Liver (tissue), 9 donors: ENCODE measurements around the gene PC. TPM values are rescaled to one million over a fixed set of nuclear protein-coding genes. Genes with fewer than 3 reads are reported as not detected.

Source experiments
- DNase-seq: peaks from one replicate; pipeline ENCODE4 v3.0.0-alpha.2; 2017; ENCODE audit warnings: low spot score
- H3K27ac ChIP-seq, 2 donors: one replicate each; pipeline ENCODE4 v1.7.0; 2013; ENCODE audit warnings: inconsistent platforms in 2 of 2, low read length in 2 of 2, control low read depth in 1 of 2, low read depth in 1 of 2, mild to moderate bottlenecking in 1 of 2
- H3K27me3 ChIP-seq, 4 donors: one replicate each; pipeline versions ENCODE4 v1.6.1 to v1.7.0; 2013; ENCODE audit warnings: low read length in 3 of 4, inconsistent platforms in 1 of 4, mild to moderate bottlenecking in 1 of 4, moderate library complexity in 1 of 4; ENCODE audit not compliant: control insufficient read depth in 4 of 4, insufficient read depth in 4 of 4
- H3K36me3 ChIP-seq, 4 donors: one replicate each; pipeline versions ENCODE4 v1.6.1 to v1.7.0; 2013; ENCODE audit warnings: low read length in 3 of 4, mild to moderate bottlenecking in 3 of 4, low read depth in 1 of 4, moderate library complexity in 1 of 4; ENCODE audit not compliant: control insufficient read depth in 4 of 4, insufficient read depth in 3 of 4
- H3K4me1 ChIP-seq, 4 donors: one replicate each; pipeline versions ENCODE4 v1.6.1 to v1.7.0; 2013; ENCODE audit warnings: low read length in 3 of 4, mild to moderate bottlenecking in 3 of 4, moderate library complexity in 1 of 4; ENCODE audit not compliant: control insufficient read depth in 4 of 4, insufficient read depth in 4 of 4
- H3K4me3 ChIP-seq, 3 donors: one replicate each; pipeline versions ENCODE4 v1.6.1 to v1.7.0; 2013; ENCODE audit warnings: low read length in 3 of 3, control low read depth in 1 of 3, low read depth in 1 of 3, mild to moderate bottlenecking in 1 of 3
- H3K9ac ChIP-seq, 2 donors: one replicate each; pipeline ENCODE4 v1.7.0; 2013; ENCODE audit warnings: low read length in 2 of 2, mild to moderate bottlenecking in 2 of 2, moderate library complexity in 2 of 2, control low read depth in 1 of 2, low read depth in 1 of 2
- H3K9me3 ChIP-seq, 4 donors: one replicate each; pipeline versions ENCODE4 v1.6.1 to v1.7.0; 2013; ENCODE audit warnings: low read length in 3 of 4; ENCODE audit not compliant: control insufficient read depth in 4 of 4
- EGR1 ChIP-seq, 2 donors: IDR thresholded peaks; 2 replicates each; pipeline ENCODE4 v1.6.1; 2016 to 2018; ENCODE audit warnings: antibody characterized with exemption in 2 of 2, low read depth in 2 of 2
- FOXA1 ChIP-seq: IDR thresholded peaks from 2 replicates; pipeline ENCODE4 v1.6.1; 2016; ENCODE audit warnings: antibody characterized with exemption
- FOXA2 ChIP-seq: IDR thresholded peaks from 2 replicates; pipeline ENCODE4 v1.6.1; 2016; ENCODE audit warnings: antibody characterized with exemption
- GABPA ChIP-seq, 2 donors: IDR thresholded peaks in 1 of 2; conservative IDR thresholded peaks in 1 of 2; 2 replicates each; pipeline ENCODE4 v1.6.1; 2016; ENCODE audit warnings: antibody characterized with exemption in 2 of 2, mild to moderate bottlenecking in 1 of 2, moderate library complexity in 1 of 2
- HNF4A ChIP-seq, 2 donors: conservative IDR thresholded peaks; 2 replicates each; pipeline ENCODE4 v1.6.1; 2016; ENCODE audit warnings: antibody characterized with exemption in 2 of 2, mild to moderate bottlenecking in 2 of 2
- HNF4G ChIP-seq: IDR thresholded peaks from 2 replicates; pipeline ENCODE4 v1.6.1; 2016; ENCODE audit warnings: antibody characterized with exemption
- JUND ChIP-seq, 2 donors: IDR thresholded peaks; 2 replicates each; pipeline ENCODE4 v1.6.1; 2016; ENCODE audit warnings: antibody characterized with exemption in 2 of 2
- NR2F2 ChIP-seq: IDR thresholded peaks from 2 replicates; pipeline ENCODE4 v1.6.1; 2016; ENCODE audit warnings: antibody characterized with exemption
- RAD21 ChIP-seq, 2 donors: IDR thresholded peaks; 2 replicates each; pipeline ENCODE4 v1.6.1; 2016; ENCODE audit warnings: antibody characterized with exemption in 2 of 2, mild to moderate bottlenecking in 2 of 2
- RXRA ChIP-seq, 2 donors: IDR thresholded peaks; 2 replicates each; pipeline ENCODE4 v1.6.1; 2017 to 2018; ENCODE audit warnings: antibody characterized with exemption in 2 of 2, mild to moderate bottlenecking in 1 of 2
- SP1 ChIP-seq: IDR thresholded peaks from 2 replicates; pipeline ENCODE4 v1.6.1; 2018; ENCODE audit warnings: antibody characterized with exemption, mild to moderate bottlenecking
- TAF1 ChIP-seq: conservative IDR thresholded peaks from 2 replicates; pipeline ENCODE4 v1.6.1; 2016; ENCODE audit warnings: antibody characterized with exemption, mild to moderate bottlenecking
- YY1 ChIP-seq: IDR thresholded peaks from 2 replicates; pipeline ENCODE4 v1.6.1; 2016; ENCODE audit warnings: antibody characterized with exemption, mild to moderate bottlenecking
- WGBS: extraction: QIAGEN DNeasy Blood & Tissue Kit; methylation state at CpG from one replicate; pipeline ENCODE4 v1.1.7; 2013; 5-methylcytosine and 5-hydroxymethylcytosine counted together
- polyA plus RNA-seq, 2 donors: library from polyadenylated mRNA; stranded (reverse) in 1 of 2; unstranded in 1 of 2; fragments of 200-250 nt in 1 of 2; fragments of >200 nt in 1 of 2; fragmentation: Nextera tagmentation in 1 of 2; extraction: Ambion mirVana in 1 of 2; gene quantifications; one replicate each; pipeline versions ENCODE4 v1.2.1 to v1.2.3, GENCODE V29; 2013 to 2015
- total RNA-seq, 2 donors: library from RNA; depleted of rRNA; stranded (reverse); fragments of >200 nt; gene quantifications; one replicate each; pipeline ENCODE4 v1.2.3, GENCODE V29; 2014
- TF ChIP-seq, protein P1 (sequence below): IDR thresholded peaks from 2 replicates; pipeline ENCODE4 v1.6.1; 2016; ENCODE audit warnings: antibody characterized with exemption
- TF ChIP-seq, protein P2 (sequence below): IDR thresholded peaks from 2 replicates; pipeline ENCODE4 v1.6.1; 2016; ENCODE audit warnings: antibody characterized with exemption, mild to moderate bottlenecking
- TF ChIP-seq, protein P3 (sequence below): fragments of 150-350 bp; IDR thresholded peaks from 2 replicates; pipeline ENCODE4 v1.5.1; 2017; ENCODE audit warnings: improper control_type of control experiment, low read depth, low read length; ENCODE audit not compliant: missing input control
- TF ChIP-seq, protein P4 (sequence below): IDR thresholded peaks from 2 replicates; pipeline ENCODE4 v1.6.1; 2016; ENCODE audit warnings: antibody characterized with exemption
- TF ChIP-seq, protein P5 (sequence below): IDR thresholded peaks from 2 replicates; pipeline ENCODE4 v1.6.1; 2016; ENCODE audit warnings: antibody characterized with exemption
- donor health status: healthy.
- donor health status: healthy.
- donor health status: healthy.
- donor health status: healthy.
- donor health status: healthy.

Gene PC
- total and polyA plus RNA-seq, 4 donors = 144 to 583 (median 296) TPM

DNA sequence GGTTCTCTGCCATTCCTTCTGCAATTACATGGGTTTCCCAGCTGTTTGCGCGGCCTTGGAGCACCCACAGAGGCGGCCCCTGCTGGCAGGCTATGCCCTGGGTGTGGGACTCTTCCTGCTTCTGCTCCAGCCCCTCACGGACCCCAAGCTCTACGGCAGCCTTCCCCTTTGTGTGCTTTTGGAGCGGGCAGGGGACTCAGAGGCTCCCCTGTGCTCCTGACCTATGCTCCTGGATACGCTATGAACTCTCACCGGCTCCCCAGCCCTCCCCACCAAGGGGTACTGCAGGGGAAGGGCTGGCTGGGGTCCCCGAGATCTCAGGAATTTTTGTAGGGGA, 112.3 kb downstream of the PC start:
- Histone ChIP-seq H3K4me1 (peaks cover 5 to 29% (median 23%) of the 10 kb centered on the region in 4 donors), H3K27ac (no peak overlapping the region), H3K9ac (no peak overlapping the region), H3K36me3 (peaks cover 6 to 42% (median 16%) of the 10 kb centered on the region in 4 donors), H3K4me3 (no peak overlapping the region), H3K27me3 (no peaks in the 10 kb centered on the region), H3K9me3 (no peaks in the 10 kb centered on the region)
- DNase-seq = no peak
- no peak for TF ChIP-seq HNF4G
- no peak for TF ChIP-seq NR2F2
- no peak for TF ChIP-seq TAF1
- no peak for TF ChIP-seq JUND (IDR thresholded peaks at IDR 0.05)
- no peak for TF ChIP-seq RAD21 (IDR thresholded peaks at IDR 0.05)
- no peak for TF ChIP-seq GABPA (IDR thresholded peaks at IDR 0.05 in 1 of 2, conservative IDR thresholded peaks at IDR 0.05 in 1 of 2)
- TF ChIP-seq SP1 = no peak
- TF ChIP-seq, protein P1, sequence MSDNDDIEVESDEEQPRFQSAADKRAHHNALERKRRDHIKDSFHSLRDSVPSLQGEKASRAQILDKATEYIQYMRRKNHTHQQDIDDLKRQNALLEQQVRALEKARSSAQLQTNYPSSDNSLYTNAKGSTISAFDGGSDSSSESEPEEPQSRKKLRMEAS = no peak
- no peak for TF ChIP-seq EGR1 (IDR thresholded peaks at IDR 0.05; ENCODE audit: low read depth in 2 of 2)
- TF ChIP-seq, protein P2, sequence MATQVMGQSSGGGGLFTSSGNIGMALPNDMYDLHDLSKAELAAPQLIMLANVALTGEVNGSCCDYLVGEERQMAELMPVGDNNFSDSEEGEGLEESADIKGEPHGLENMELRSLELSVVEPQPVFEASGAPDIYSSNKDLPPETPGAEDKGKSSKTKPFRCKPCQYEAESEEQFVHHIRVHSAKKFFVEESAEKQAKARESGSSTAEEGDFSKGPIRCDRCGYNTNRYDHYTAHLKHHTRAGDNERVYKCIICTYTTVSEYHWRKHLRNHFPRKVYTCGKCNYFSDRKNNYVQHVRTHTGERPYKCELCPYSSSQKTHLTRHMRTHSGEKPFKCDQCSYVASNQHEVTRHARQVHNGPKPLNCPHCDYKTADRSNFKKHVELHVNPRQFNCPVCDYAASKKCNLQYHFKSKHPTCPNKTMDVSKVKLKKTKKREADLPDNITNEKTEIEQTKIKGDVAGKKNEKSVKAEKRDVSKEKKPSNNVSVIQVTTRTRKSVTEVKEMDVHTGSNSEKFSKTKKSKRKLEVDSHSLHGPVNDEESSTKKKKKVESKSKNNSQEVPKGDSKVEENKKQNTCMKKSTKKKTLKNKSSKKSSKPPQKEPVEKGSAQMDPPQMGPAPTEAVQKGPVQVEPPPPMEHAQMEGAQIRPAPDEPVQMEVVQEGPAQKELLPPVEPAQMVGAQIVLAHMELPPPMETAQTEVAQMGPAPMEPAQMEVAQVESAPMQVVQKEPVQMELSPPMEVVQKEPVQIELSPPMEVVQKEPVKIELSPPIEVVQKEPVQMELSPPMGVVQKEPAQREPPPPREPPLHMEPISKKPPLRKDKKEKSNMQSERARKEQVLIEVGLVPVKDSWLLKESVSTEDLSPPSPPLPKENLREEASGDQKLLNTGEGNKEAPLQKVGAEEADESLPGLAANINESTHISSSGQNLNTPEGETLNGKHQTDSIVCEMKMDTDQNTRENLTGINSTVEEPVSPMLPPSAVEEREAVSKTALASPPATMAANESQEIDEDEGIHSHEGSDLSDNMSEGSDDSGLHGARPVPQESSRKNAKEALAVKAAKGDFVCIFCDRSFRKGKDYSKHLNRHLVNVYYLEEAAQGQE = no peak
- TF ChIP-seq, protein P3, sequence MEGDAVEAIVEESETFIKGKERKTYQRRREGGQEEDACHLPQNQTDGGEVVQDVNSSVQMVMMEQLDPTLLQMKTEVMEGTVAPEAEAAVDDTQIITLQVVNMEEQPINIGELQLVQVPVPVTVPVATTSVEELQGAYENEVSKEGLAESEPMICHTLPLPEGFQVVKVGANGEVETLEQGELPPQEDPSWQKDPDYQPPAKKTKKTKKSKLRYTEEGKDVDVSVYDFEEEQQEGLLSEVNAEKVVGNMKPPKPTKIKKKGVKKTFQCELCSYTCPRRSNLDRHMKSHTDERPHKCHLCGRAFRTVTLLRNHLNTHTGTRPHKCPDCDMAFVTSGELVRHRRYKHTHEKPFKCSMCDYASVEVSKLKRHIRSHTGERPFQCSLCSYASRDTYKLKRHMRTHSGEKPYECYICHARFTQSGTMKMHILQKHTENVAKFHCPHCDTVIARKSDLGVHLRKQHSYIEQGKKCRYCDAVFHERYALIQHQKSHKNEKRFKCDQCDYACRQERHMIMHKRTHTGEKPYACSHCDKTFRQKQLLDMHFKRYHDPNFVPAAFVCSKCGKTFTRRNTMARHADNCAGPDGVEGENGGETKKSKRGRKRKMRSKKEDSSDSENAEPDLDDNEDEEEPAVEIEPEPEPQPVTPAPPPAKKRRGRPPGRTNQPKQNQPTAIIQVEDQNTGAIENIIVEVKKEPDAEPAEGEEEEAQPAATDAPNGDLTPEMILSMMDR = no peak
- TF ChIP-seq, protein P4, sequence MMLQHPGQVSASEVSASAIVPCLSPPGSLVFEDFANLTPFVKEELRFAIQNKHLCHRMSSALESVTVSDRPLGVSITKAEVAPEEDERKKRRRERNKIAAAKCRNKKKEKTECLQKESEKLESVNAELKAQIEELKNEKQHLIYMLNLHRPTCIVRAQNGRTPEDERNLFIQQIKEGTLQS = no peak
- no peak for TF ChIP-seq RXRA (IDR thresholded peaks at IDR 0.05)
- no peak for TF ChIP-seq HNF4A (conservative IDR thresholded peaks at IDR 0.05)
- TF ChIP-seq FOXA2 = no peak
- TF ChIP-seq, protein P5, sequence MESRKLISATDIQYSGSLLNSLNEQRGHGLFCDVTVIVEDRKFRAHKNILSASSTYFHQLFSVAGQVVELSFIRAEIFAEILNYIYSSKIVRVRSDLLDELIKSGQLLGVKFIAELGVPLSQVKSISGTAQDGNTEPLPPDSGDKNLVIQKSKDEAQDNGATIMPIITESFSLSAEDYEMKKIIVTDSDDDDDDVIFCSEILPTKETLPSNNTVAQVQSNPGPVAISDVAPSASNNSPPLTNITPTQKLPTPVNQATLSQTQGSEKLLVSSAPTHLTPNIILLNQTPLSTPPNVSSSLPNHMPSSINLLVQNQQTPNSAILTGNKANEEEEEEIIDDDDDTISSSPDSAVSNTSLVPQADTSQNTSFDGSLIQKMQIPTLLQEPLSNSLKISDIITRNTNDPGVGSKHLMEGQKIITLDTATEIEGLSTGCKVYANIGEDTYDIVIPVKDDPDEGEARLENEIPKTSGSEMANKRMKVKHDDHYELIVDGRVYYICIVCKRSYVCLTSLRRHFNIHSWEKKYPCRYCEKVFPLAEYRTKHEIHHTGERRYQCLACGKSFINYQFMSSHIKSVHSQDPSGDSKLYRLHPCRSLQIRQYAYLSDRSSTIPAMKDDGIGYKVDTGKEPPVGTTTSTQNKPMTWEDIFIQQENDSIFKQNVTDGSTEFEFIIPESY = no peak
- no peak for TF ChIP-seq FOXA1
- TF ChIP-seq YY1 = no peak
- 87% methylated on average over 9 of the region's 9 CpGs for WGBS
